Pancreas (tissue), 10 donors: ENCODE data around the gene PGLYRP1. TPM values are rescaled to one million over a fixed set of nuclear protein-coding genes. Genes with fewer than 3 reads are reported as not detected.

Experiments used
- ATAC-seq, 4 donors: fragments of 200-7000 bp; cut with Tn5 transposase; one replicate each; pipeline versions ENCODE4 v1.8.0 to v1.9.1; 2020; ENCODE audit warnings: mild to moderate bottlenecking in 4 of 4, moderate library complexity in 4 of 4
- DNase-seq, 6 donors: peaks; one replicate each; pipeline ENCODE4 v3.0.0-alpha.2; 2020
- FAIRE-seq: peaks from 2 replicates; lab custom pipeline; 2012; peaks lifted over from hg19 to GRCh38; lab: Jason Lieb, UNC
- H3K27ac ChIP-seq, 4 donors: fragments of 200-600 bp; sonication (generic); 1 replicate in 3 of 4; 2 replicates in 1 of 4; pipeline versions ENCODE4 v1.5.0 to v1.8.0; 2020
- H3K27me3 ChIP-seq, 4 donors: fragments of 200-600 bp; one replicate each; pipeline ENCODE4 v1.8.0; 2021
- H3K36me3 ChIP-seq, 3 donors: fragments of 200-600 bp; sonication (generic) in 1 of 3; one replicate each; pipeline versions ENCODE4 v1.5.0 to v1.8.0; 2020 to 2021
- H3K4me1 ChIP-seq, 3 donors: fragments of 200-600 bp; one replicate each; pipeline ENCODE4 v1.8.0; 2021
- H3K4me3 ChIP-seq, 4 donors: fragments of 200-600 bp; sonication (generic) in 2 of 4; one replicate each; pipeline versions ENCODE4 v1.5.0 to v1.8.0; 2020 to 2021
- H3K9me3 ChIP-seq, 4 donors: fragments of 200-600 bp; one replicate each; pipeline ENCODE4 v1.8.0; 2021
- WGBS, 2 donors: extraction: QIAGEN DNeasy Blood & Tissue Kit; methylation state at CpG; one replicate each; pipeline ENCODE4 v1.1.7; 2013; 5-methylcytosine and 5-hydroxymethylcytosine counted together
- intact Hi-C, 3 donors: fragments of 100-400 bp; cut with DNase I; formaldehyde crosslinking; loops; one replicate each; pipeline versions ENCODE4 v1.11.1 to v1.14.2; 2022
- polyA plus RNA-seq, 2 donors: library from polyadenylated mRNA; stranded (reverse); fragments of 200-250 nt; gene quantifications; one replicate each; pipeline ENCODE4 v1.2.3, GENCODE V29; 2013
- total RNA-seq, 6 donors: library from RNA; stranded (reverse); fragmentation: NEBNext Ultra II Directional in 4 of 6; extraction: Animal tissue kit (Norgen Biotek cat#: 25700) in 4 of 6; gene quantifications; one replicate each; pipeline versions ENCODE4 v1.2.1 to v1.2.4, GENCODE V29; 2021 to 2023
- TF ChIP-seq, protein P1 (sequence below), 4 donors: fragments of 200-600 bp; sonication (generic) in 3 of 4; IDR thresholded peaks; one replicate each; pipeline versions ENCODE4 v1.5.0 to v1.8.0; 2021; ENCODE audit warnings: antibody characterized with exemption in 4 of 4
- donor health status: healthy with polysubstance abuse.
- donor health status: DM: no; HTN: no; CAD: no; lungs with moderate emphysema.
- donor health status: DM: no; HTN: no; CAD: no.
- donor health status: control.
- donor health status: control.
- donor health status: Bipolar disorder and iron deficiency.
- donor health status: DM: yes; HTN: yes; CAD: no.
- donor health status: DM: no; HTN: no; CAD: no.
- donor health status: DM: no; HTN: no; CAD: no.
- donor health status: DM: yes; HTN: yes; CAD: no.

PGLYRP1 gene
- total and polyA plus RNA-seq, 8 donors, result 0.20 TPM; not detected in 7

DNA sequence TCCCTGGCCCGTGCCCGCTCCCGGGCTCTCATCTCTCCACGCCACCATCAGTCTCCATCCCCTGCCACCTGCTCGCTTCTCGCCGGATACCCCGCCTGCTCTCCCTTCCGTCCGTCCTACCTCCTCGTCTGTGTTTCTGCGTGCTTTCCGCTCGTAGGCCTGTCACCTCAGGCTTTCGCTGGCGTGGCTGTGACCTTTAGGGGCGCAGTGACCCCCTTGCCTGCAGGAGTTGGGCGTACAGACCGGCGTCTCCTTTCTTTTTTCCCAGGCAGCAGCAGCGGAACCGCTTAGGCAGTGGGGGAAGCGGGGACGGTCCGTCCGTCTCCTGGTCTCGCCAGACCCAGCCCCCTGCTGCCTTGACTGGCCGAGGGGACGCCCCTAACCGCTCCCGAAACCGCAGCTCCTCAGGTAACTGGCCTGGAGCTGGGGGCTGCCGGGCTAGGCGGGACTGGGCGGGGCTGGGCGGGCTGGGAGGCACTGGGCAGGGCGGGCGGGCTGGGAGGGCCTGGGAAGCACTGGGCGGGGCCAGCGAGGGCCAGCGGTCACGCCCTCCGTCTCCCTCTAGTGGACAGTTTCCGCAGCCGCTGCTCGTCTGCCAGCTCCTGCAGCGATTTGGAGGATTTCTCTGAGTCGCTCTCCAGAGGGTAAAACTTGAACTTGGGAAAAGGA, 6.3 kb downstream of the PGLYRP1 start:
- H3K36me3 ChIP-seq, result no peaks in the 10 kb centered on the region
- peaks cover 0 to 8% (median 3%) of the 10 kb centered on the region in 3 donors for H3K4me1 ChIP-seq
- 0 to 1% methylated on average over 47 to 48 of the region's 48 CpGs for WGBS, 2 donors
- ATAC-seq (peak; percentile 69 to 88 (median 82)), FAIRE-seq (no peak), DNase-seq (peak; percentile 73 to 92 (median 88))
- H3K27ac ChIP-seq, result no peak overlapping the region
- no peaks in the 10 kb centered on the region for H3K27me3 ChIP-seq
- peak overlapping the region; percentile 38 to 60 (median 54) for H3K4me3 ChIP-seq
- intact Hi-C loops, result loop anchor here in 2 of 3 donors (5.0 to 10.0 kb wide), 2 partner anchors 199 to 202 kb away; partner anchors contain the start of gene RSPH6A (in 2 of the 2)
- no peaks in the 10 kb centered on the region for H3K9me3 ChIP-seq
- TF ChIP-seq, protein P1, sequence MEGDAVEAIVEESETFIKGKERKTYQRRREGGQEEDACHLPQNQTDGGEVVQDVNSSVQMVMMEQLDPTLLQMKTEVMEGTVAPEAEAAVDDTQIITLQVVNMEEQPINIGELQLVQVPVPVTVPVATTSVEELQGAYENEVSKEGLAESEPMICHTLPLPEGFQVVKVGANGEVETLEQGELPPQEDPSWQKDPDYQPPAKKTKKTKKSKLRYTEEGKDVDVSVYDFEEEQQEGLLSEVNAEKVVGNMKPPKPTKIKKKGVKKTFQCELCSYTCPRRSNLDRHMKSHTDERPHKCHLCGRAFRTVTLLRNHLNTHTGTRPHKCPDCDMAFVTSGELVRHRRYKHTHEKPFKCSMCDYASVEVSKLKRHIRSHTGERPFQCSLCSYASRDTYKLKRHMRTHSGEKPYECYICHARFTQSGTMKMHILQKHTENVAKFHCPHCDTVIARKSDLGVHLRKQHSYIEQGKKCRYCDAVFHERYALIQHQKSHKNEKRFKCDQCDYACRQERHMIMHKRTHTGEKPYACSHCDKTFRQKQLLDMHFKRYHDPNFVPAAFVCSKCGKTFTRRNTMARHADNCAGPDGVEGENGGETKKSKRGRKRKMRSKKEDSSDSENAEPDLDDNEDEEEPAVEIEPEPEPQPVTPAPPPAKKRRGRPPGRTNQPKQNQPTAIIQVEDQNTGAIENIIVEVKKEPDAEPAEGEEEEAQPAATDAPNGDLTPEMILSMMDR (IDR thresholded peaks at IDR 0.05), result peak; percentile 78 to 89 (median 88)

DNA sequence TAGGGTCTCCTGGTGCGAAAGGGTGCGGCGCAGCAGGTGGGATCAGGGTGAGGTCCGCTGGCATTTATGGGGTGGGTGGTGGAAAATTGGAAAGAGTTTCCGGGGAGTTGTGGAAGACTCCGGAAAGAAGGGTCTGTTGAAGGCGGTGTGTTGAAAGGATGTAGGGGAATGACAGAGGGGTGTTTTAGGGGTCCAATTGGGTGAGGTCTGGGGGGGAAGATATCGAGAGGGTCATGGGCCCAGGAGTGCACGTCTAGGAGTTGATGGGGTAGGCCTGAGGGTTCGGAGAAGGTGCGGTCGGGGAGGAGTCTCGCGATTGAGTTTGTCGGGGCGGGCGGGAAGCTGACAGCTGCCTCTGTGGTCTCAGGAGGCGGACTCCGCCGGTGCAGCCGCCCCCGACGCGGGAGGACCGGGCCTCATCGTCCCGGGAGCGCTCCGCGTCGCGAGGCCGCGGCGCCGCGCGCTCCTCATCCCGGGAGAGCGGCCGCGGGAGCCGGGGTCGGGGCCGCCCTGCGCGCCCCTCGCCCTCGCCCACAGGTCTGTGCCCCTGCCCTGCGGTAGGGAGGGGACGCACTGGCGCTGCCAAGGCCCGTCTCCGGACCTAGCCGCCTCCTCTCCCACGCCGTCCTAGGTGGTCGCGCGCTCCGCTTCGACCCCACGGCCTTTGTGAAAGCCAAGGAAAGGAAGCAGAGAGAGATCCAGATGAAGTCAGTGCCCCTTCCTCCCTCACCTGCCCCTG, 7.0 kb downstream of the PGLYRP1 start:
- ATAC-seq (peak; percentile 26 to 33 (median 29)), FAIRE-seq (no peak), DNase-seq (peak in 1 of 6 donors; percentile 76)
- no peaks in the 10 kb centered on the region for H3K27me3 ChIP-seq
- H3K4me1 ChIP-seq, result peaks cover 0 to 8% (median 3%) of the 10 kb centered on the region in 3 donors
- TF ChIP-seq, protein P1 (IDR thresholded peaks at IDR 0.05), result no peak
- intact Hi-C loops, result loop anchor here in 2 of 3 donors (5.0 to 10.0 kb wide), 2 partner anchors 199 to 201 kb away; partner anchors contain the start of gene RSPH6A (in 2 of the 2)
- no peaks in the 10 kb centered on the region for H3K36me3 ChIP-seq
- peak overlapping the region; percentile 38 to 60 (median 54) for H3K4me3 ChIP-seq
- WGBS, 2 donors, result 9 to 13% methylated on average over 27 to 63 of the region's 63 CpGs
- no peaks in the 10 kb centered on the region for H3K9me3 ChIP-seq
- H3K27ac ChIP-seq, result no peak overlapping the region

DNA sequence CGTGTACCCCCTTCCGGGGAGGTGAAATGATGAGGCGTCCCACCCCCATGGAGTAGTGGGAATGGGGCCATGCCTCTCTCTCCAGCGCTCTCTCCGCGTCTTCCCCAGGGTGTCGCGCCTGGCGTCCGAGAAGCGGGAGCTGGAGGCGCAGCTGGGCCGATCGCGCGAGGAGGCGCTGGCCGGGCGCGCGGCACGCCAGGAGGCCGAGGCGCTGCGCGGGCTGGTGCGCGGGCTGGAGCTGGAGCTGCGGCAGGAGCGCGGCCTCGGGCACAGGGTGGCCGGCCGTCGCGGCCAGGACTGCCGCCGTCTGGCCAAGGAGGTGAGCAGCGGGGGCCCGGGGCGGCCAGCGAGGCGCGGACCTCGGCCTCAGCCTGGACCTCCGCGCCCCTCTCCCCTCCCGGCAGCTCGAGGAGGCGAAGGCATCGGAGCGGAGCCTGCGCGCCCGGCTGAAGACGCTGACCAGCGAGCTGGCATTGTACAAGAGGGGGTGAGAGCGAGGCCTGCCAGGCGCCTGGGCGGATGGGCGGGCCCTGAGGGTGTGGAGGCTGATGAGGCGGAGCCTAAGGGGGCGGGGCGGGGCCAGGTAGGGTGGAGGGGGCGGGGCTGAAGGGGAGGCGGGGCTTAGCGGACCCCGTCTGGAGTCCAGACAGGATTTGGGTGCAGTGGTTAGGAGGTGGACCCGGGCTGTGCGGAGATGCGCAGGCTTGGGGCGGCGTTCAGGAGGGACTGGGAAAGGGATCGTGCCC, 7.7 kb downstream of the PGLYRP1 start:
- Histone ChIP-seq H3K4me1 (peaks cover 0 to 8% (median 3%) of the 10 kb centered on the region in 3 donors), H3K27me3 (no peaks in the 10 kb centered on the region), H3K9me3 (no peaks in the 10 kb centered on the region), H3K4me3 (peak overlapping the region in 2 of 4 donors; percentile 29 to 60), H3K36me3 (no peaks in the 10 kb centered on the region), H3K27ac (no peak overlapping the region)
- DNase-seq, result peak; percentile 74 to 94 (median 86)
- TF ChIP-seq, protein P1 (IDR thresholded peaks at IDR 0.05), result no peak
- 7 to 8% methylated on average over 55 to 74 of the region's 74 CpGs for WGBS, 2 donors
- intact Hi-C loops, result loop anchor here in 2 of 3 donors (5.0 to 10.0 kb wide), 2 partner anchors 198 to 200 kb away; partner anchors contain the start of gene RSPH6A (in 2 of the 2)
- no peak for FAIRE-seq
- ATAC-seq, result peak; percentile 81 to 89 (median 88)

DNA sequence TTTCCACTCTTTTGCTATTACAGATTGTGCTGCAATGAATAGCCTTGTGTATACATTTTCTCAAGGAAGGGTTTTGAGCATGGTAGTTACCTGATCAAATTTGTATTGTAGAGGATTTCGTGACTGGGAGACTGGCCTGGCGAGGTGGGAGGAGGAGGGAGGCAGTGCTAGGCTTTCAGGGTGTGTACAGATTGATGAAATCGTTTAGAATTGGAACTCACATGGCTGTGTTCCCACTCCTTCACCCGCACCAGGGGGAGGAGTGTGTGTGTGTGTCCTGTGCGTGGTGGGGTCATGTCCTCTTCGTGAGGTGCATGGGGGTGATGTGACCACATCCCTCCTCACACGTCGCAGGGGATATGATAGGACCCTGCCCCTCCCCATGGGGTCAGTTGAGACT, 8.3 kb downstream of the PGLYRP1 start:
- DNase-seq, result peak in 1 of 6 donors; percentile 23

More for the DNA sequence above, 8.3 kb downstream of the PGLYRP1 start:
- intact Hi-C loops, result loop anchor here in 1 of 3 donors (10.0 kb wide), 1 partner anchor 200 kb away; the partner anchor contains the start of gene RSPH6A
- FAIRE-seq (no peak), ATAC-seq (no peak)
- H3K4me3 ChIP-seq, result peak overlapping the region in 2 of 4 donors; percentile 29 to 60
- H3K27me3 ChIP-seq, result no peaks in the 10 kb centered on the region
- peaks cover 0 to 8% (median 3%) of the 10 kb centered on the region in 3 donors for H3K4me1 ChIP-seq
- TF ChIP-seq, protein P1 (IDR thresholded peaks at IDR 0.05), result no peak
- no peaks in the 10 kb centered on the region for H3K36me3 ChIP-seq
- no peaks in the 10 kb centered on the region for H3K9me3 ChIP-seq
- no peak overlapping the region for H3K27ac ChIP-seq
- 29 to 30% methylated on average over 8 of the region's 8 CpGs for WGBS, 2 donors
